ENCODE data around the gene LIMCH1. TPM values are rescaled to one million over a fixed set of nuclear protein-coding genes. Genes with fewer than 3 reads are reported as not detected.

LIMCH1 gene
- total RNA-seq, 1 experiment from 2014 or later: 10.4 TPM

DNA sequence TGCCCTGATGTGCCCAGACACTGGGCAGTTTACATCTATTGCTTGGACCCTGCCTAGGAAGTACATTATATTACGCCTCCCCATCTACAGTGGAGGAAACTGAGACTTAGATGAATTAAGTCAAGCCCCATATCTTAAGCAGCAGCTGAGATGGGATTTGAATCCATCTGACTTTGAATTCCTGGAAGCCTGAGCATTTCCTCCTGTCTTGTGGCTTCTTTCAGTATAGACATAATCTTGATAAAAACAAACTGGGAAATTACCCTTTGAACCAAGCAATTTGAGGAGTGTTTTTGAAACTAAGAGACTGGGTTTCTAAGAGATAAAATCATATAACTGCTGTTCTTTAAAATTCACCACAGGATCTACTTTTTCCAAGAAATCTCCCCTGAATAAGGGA lies 18.6 kb downstream of the LIMCH1 start:
- CTCF ChIA-PET: no interaction called here
- Histone ChIP-seq H3K9me3 (ENCODE audit: control insufficient read depth in 1 of 2, insufficient read depth in 1 of 2, low read depth in 1 of 2, low read length in 2 of 2) (no peaks in the 10 kb centered on the region), H3K4me3 (replicated peaks in 1 of 2; ENCODE audit: low read depth in 1 of 2, low read length in 2 of 2) (no peak overlapping the region), H3K79me2 (ENCODE audit: insufficient read depth, low read length) (no peaks in the 10 kb centered on the region), H3K36me3 (ENCODE audit: control insufficient read depth in 1 of 2, insufficient read depth in 2 of 2, low read length in 2 of 2) (no peaks in the 10 kb centered on the region), H2AFZ (ENCODE audit: low read depth, low read length, poor library complexity, severe bottlenecking) (no peak overlapping the region), H3K4me1 (ENCODE audit: control insufficient read depth in 1 of 2, insufficient read depth in 2 of 2, low read length in 2 of 2) (no peaks in the 10 kb centered on the region), H3K27me3 (ENCODE audit: insufficient read depth, low read length) (peaks cover 14% of the 10 kb centered on the region; the same call in 1 of the 2 replicates), H4K20me1 (ENCODE audit: insufficient read depth) (no peaks in the 10 kb centered on the region), H3K9me2 (ENCODE audit: insufficient read depth) (no peaks in the 10 kb centered on the region), H3K4me2 (ENCODE audit: low read length) (no peak overlapping the region), H3K27ac (ENCODE audit: low read depth, low read length) (no peak overlapping the region), H3K9ac (ENCODE audit: low read length) (no peak overlapping the region)
- POLR2A ChIA-PET: no interaction called here
- no peak for TF ChIP-seq SIN3A (IDR thresholded peaks at IDR 0.05; ENCODE audit: low read depth)
- no peak for DNase-seq (ENCODE audit: low read depth, low spot score)
- RAD21 ChIA-PET (ENCODE audit: low non-redundant PET in 1 of 2, low total read pairs in 2 of 2, uncharacterized antibody in 2 of 2, unreplicated experiment in 2 of 2): no interaction called here
- BruUV-seq (replicated peaks): no TSS peak
- intact Hi-C loops (cut with micrococcal nuclease): no loop called here
- no peak for ATAC-seq

DNA sequence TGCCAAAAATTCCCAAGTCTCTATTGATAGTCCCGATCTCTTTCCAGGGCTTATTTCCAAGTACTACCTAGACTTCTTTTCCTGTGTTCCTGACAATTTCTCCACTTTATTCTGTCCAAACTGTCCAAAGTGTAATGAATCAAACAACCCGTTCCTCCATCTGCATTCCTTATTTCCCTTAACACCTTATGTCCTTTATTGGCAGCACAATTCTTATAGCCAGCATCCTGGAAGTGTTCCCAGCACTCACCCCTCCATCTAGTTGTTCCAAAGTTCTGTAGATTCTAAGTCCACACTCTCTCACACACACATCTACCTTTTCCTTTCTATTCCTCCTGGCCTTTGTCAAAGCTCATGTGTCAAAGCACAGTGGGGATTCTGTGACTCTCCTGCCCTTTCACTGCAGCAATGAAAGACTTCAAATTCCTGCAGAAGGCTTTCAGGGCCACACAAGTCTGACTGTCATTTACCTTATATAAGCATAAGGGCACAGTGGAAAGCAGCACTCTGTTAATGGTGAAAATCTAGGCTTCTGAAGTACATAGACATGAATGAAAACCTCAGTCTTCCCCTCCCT lies 22.1 kb downstream of the LIMCH1 start:
- CTCF ChIA-PET: no interaction called here
- ATAC-seq (no peak), DNase-seq (ENCODE audit: low read depth, low spot score) (no peak)
- Histone ChIP-seq H3K9ac (ENCODE audit: low read length) (no peak overlapping the region), H4K20me1 (ENCODE audit: insufficient read depth) (no peaks in the 10 kb centered on the region), H3K36me3 (ENCODE audit: control insufficient read depth in 1 of 2, insufficient read depth in 2 of 2, low read length in 2 of 2) (no peaks in the 10 kb centered on the region), H3K4me3 (replicated peaks in 1 of 2; ENCODE audit: low read depth in 1 of 2, low read length in 2 of 2) (no peak overlapping the region), H3K9me2 (ENCODE audit: insufficient read depth) (no peaks in the 10 kb centered on the region), H3K27ac (ENCODE audit: low read depth, low read length) (no peak overlapping the region), H2AFZ (ENCODE audit: low read depth, low read length, poor library complexity, severe bottlenecking) (no peak overlapping the region), H3K9me3 (ENCODE audit: control insufficient read depth in 1 of 2, insufficient read depth in 1 of 2, low read depth in 1 of 2, low read length in 2 of 2) (no peaks in the 10 kb centered on the region), H3K4me1 (ENCODE audit: control insufficient read depth in 1 of 2, insufficient read depth in 2 of 2, low read length in 2 of 2) (no peaks in the 10 kb centered on the region), H3K79me2 (ENCODE audit: insufficient read depth, low read length) (no peaks in the 10 kb centered on the region), H3K27me3 (ENCODE audit: insufficient read depth, low read length) (peaks cover 14% of the 10 kb centered on the region; the same call in 1 of the 2 replicates), H3K4me2 (ENCODE audit: low read length) (no peak overlapping the region)
- intact Hi-C loops (cut with micrococcal nuclease): no loop called here
- RAD21 ChIA-PET (ENCODE audit: low non-redundant PET in 1 of 2, low total read pairs in 2 of 2, uncharacterized antibody in 2 of 2, unreplicated experiment in 2 of 2): no interaction called here
- BruUV-seq (replicated peaks): no TSS peak
- POLR2A ChIA-PET: interaction anchor here (1.2 kb wide), 1 partner anchor 8 kb away, joined by 3 read pairs; no protein-coding TSS in a partner anchor
- TF ChIP-seq ELF1 (IDR thresholded peaks at IDR 0.05; ENCODE audit: borderline replicate concordance, low read depth): no peak
- no peak for TF ChIP-seq POLR2AphosphoS5 (IDR thresholded peaks at IDR 0.05; ENCODE audit: low read depth, low read length)
- no peak for TF ChIP-seq EZH2phosphoT487 (IDR thresholded peaks at IDR 0.05; ENCODE audit: borderline replicate concordance)
- TF ChIP-seq SP1 (IDR thresholded peaks at IDR 0.05; ENCODE audit: low read depth): no peak
- TF ChIP-seq, protein P1, sequence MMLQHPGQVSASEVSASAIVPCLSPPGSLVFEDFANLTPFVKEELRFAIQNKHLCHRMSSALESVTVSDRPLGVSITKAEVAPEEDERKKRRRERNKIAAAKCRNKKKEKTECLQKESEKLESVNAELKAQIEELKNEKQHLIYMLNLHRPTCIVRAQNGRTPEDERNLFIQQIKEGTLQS (IDR thresholded peaks at IDR 0.05): no peak
- TF ChIP-seq JUND (IDR thresholded peaks at IDR 0.05): no peak
- TF ChIP-seq, protein P2, sequence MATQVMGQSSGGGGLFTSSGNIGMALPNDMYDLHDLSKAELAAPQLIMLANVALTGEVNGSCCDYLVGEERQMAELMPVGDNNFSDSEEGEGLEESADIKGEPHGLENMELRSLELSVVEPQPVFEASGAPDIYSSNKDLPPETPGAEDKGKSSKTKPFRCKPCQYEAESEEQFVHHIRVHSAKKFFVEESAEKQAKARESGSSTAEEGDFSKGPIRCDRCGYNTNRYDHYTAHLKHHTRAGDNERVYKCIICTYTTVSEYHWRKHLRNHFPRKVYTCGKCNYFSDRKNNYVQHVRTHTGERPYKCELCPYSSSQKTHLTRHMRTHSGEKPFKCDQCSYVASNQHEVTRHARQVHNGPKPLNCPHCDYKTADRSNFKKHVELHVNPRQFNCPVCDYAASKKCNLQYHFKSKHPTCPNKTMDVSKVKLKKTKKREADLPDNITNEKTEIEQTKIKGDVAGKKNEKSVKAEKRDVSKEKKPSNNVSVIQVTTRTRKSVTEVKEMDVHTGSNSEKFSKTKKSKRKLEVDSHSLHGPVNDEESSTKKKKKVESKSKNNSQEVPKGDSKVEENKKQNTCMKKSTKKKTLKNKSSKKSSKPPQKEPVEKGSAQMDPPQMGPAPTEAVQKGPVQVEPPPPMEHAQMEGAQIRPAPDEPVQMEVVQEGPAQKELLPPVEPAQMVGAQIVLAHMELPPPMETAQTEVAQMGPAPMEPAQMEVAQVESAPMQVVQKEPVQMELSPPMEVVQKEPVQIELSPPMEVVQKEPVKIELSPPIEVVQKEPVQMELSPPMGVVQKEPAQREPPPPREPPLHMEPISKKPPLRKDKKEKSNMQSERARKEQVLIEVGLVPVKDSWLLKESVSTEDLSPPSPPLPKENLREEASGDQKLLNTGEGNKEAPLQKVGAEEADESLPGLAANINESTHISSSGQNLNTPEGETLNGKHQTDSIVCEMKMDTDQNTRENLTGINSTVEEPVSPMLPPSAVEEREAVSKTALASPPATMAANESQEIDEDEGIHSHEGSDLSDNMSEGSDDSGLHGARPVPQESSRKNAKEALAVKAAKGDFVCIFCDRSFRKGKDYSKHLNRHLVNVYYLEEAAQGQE (IDR thresholded peaks at IDR 0.05; ENCODE audit: low read depth): no peak
- TF ChIP-seq SIN3A (IDR thresholded peaks at IDR 0.05; ENCODE audit: low read depth): no peak
- TF ChIP-seq, protein P3, sequence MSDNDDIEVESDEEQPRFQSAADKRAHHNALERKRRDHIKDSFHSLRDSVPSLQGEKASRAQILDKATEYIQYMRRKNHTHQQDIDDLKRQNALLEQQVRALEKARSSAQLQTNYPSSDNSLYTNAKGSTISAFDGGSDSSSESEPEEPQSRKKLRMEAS (IDR thresholded peaks at IDR 0.05): no peak
- no peak for TF ChIP-seq EGR1 (IDR thresholded peaks at IDR 0.05; ENCODE audit: low read depth)
- TF ChIP-seq, protein P4, sequence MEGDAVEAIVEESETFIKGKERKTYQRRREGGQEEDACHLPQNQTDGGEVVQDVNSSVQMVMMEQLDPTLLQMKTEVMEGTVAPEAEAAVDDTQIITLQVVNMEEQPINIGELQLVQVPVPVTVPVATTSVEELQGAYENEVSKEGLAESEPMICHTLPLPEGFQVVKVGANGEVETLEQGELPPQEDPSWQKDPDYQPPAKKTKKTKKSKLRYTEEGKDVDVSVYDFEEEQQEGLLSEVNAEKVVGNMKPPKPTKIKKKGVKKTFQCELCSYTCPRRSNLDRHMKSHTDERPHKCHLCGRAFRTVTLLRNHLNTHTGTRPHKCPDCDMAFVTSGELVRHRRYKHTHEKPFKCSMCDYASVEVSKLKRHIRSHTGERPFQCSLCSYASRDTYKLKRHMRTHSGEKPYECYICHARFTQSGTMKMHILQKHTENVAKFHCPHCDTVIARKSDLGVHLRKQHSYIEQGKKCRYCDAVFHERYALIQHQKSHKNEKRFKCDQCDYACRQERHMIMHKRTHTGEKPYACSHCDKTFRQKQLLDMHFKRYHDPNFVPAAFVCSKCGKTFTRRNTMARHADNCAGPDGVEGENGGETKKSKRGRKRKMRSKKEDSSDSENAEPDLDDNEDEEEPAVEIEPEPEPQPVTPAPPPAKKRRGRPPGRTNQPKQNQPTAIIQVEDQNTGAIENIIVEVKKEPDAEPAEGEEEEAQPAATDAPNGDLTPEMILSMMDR (IDR thresholded peaks at IDR 0.05 in 2 of 3, conservative IDR thresholded peaks at IDR 0.05 in 1 of 3; ENCODE audit: borderline replicate concordance in 1 of 3, insufficient read depth in 1 of 3, low read depth in 2 of 3, low read length in 2 of 3): no peak
- no peak for TF ChIP-seq YY1 (IDR thresholded peaks at IDR 0.05; ENCODE audit: extremely low read depth, insufficient replicate concordance, low read depth, low read length)
- TF ChIP-seq CEBPB (IDR thresholded peaks at IDR 0.05; ENCODE audit: low read depth): no peak
- no peak for TF ChIP-seq ZNF274 (IDR thresholded peaks at IDR 0.05; ENCODE audit: low read depth, low read length)
- no peak for TF ChIP-seq ZFX (IDR thresholded peaks at IDR 0.05)
- no peak for TF ChIP-seq SRF (IDR thresholded peaks at IDR 0.05; ENCODE audit: low read depth)
